Endodermal cell (in vitro differentiated cells): ENCODE results near the gene PTPN12. TPM values are rescaled to one million over a fixed set of nuclear protein-coding genes. Genes with fewer than 3 reads are reported as not detected.
A peak's percentile ranks its signal among the peaks of the same experiment; 100 is the strongest.

Experiments used
- DNase-seq: peaks from one replicate; pipeline ENCODE4 v3.0.0-alpha.2; 2017
- H3K27ac ChIP-seq: 2 replicates; pipeline ENCODE4 v1.5.1; 2013; ENCODE audit warnings: mild to moderate bottlenecking, low read depth, low read length, moderate library complexity
- H3K27me3 ChIP-seq: 2 replicates; pipeline ENCODE4 v1.6.1; 2013; ENCODE audit warnings: mild to moderate bottlenecking, low read length, moderate library complexity; ENCODE audit not compliant: insufficient read depth, control insufficient read depth, poor library complexity, severe bottlenecking
- H3K36me3 ChIP-seq: 2 replicates; pipeline ENCODE4 v1.7.0; 2013; ENCODE audit warnings: mild to moderate bottlenecking, low read length, moderate library complexity; ENCODE audit not compliant: control insufficient read depth, insufficient read depth
- H3K4me1 ChIP-seq: one replicate; pipeline ENCODE4 v1.7.0; 2013; ENCODE audit warnings: low read length; ENCODE audit not compliant: control insufficient read depth, insufficient read depth
- H3K4me3 ChIP-seq: 2 replicates; pipeline ENCODE4 v1.5.1; 2013; ENCODE audit warnings: mild to moderate bottlenecking, low read length, moderate library complexity
- H3K9ac ChIP-seq: 2 replicates; pipeline ENCODE4 v1.6.1; 2013; ENCODE audit warnings: mild to moderate bottlenecking, low read length, moderate library complexity; ENCODE audit not compliant: poor library complexity, severe bottlenecking; ENCODE audit errors: extremely low read depth
- H3K9me3 ChIP-seq: 2 replicates; pipeline ENCODE4 v1.6.1; 2013; ENCODE audit warnings: mild to moderate bottlenecking, low read length, moderate library complexity; ENCODE audit not compliant: control insufficient read depth
- H3K27ac Mint-ChIP-seq: 2 replicates; pipeline ENCODE4 v1.8.0; 2020; ENCODE audit warnings: mixed read lengths
- H3K27me3 Mint-ChIP-seq: 2 replicates; pipeline ENCODE4 v1.8.0; 2021; ENCODE audit warnings: mild to moderate bottlenecking, mixed read lengths; ENCODE audit not compliant: insufficient read depth
- H3K36me3 Mint-ChIP-seq: 2 replicates; pipeline ENCODE4 v1.8.0; 2020; ENCODE audit warnings: low read depth, mixed read lengths
- H3K4me1 Mint-ChIP-seq: 2 replicates; pipeline ENCODE4 v1.8.0; 2020; ENCODE audit warnings: mixed read lengths
- H3K4me3 Mint-ChIP-seq: 2 replicates; pipeline ENCODE4 v1.8.0; 2020; ENCODE audit warnings: mild to moderate bottlenecking, moderate library complexity, mixed read lengths
- H3K9me3 Mint-ChIP-seq: 2 replicates; pipeline ENCODE4 v1.8.0; 2020; ENCODE audit warnings: mild to moderate bottlenecking, mixed read lengths
- WGBS, 2 experiments: methylation state at CpG; one replicate each; pipeline versions ENCODE4 v1.1.5 to v1.1.7; 2013; ENCODE audit warnings: missing lambda C conversion rate in 2 of 2, mixed read lengths in 1 of 2; ENCODE audit not compliant: insufficient coverage in 1 of 2, insufficient read length in 1 of 2; 5-methylcytosine and 5-hydroxymethylcytosine counted together
- total RNA-seq, 2 donors: library from RNA; stranded (reverse); fragmentation: NEBNext Ultra II Directional in 1 of 2; extraction: Animal tissue kit (Norgen Biotek cat#: 25700) in 1 of 2; gene quantifications; 2 replicates in 1 of 2; 3 replicates in 1 of 2; pipeline ENCODE4 v1.2.1, GENCODE V29; 2021
- TF ChIP-seq, protein P1 (sequence below): fragments of 200-600 bp; sonication (generic); conservative IDR thresholded peaks from 2 replicates; pipeline ENCODE4 v1.5.0; 2021; ENCODE audit warnings: antibody characterized with exemption, mild to moderate bottlenecking

Gene PTPN12
- total RNA-seq, 2 donors from 2014 or later: 147 to 158 TPM

DNA sequence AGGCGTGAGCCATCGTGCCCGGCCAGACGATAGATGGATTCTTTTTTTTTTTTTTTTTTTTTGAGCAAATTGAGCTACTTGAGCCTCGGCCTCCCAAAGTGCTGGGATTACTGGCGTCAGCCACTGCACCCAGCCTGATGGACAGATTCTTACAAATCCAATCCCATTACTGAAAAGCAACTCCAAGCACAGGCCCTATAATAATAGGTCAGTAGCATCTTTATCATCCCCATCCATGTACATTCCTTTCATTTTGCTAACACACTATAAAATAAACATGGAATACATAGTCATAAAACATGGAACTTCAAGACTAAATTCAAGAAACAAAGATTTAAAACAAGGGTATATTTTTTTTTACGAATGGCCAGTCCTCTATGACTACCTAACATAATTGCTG lies 143.2 kb downstream of the PTPN12 start:
- no peak overlapping the region for H3K27ac ChIP-seq
- H3K9me3 ChIP-seq: no peaks in the 10 kb centered on the region
- no peak for DNase-seq
- no peak overlapping the region for H3K9ac ChIP-seq
- H3K36me3 ChIP-seq: peaks cover 45% of the 10 kb centered on the region
- Mint-ChIP-seq H3K27ac (no peak overlapping the region), H3K9me3 (no peaks in the 10 kb centered on the region), H3K27me3 (no peaks in the 10 kb centered on the region), H3K4me3 (no peak overlapping the region), H3K4me1 (peaks cover 12% of the 10 kb centered on the region), H3K36me3 (peaks cover 31% of the 10 kb centered on the region)
- TF ChIP-seq, protein P1, sequence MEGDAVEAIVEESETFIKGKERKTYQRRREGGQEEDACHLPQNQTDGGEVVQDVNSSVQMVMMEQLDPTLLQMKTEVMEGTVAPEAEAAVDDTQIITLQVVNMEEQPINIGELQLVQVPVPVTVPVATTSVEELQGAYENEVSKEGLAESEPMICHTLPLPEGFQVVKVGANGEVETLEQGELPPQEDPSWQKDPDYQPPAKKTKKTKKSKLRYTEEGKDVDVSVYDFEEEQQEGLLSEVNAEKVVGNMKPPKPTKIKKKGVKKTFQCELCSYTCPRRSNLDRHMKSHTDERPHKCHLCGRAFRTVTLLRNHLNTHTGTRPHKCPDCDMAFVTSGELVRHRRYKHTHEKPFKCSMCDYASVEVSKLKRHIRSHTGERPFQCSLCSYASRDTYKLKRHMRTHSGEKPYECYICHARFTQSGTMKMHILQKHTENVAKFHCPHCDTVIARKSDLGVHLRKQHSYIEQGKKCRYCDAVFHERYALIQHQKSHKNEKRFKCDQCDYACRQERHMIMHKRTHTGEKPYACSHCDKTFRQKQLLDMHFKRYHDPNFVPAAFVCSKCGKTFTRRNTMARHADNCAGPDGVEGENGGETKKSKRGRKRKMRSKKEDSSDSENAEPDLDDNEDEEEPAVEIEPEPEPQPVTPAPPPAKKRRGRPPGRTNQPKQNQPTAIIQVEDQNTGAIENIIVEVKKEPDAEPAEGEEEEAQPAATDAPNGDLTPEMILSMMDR: no peak
- 95 to 97% methylated on average over 5 to 7 of the region's 7 CpGs for WGBS, 2 experiments
- H3K4me1 ChIP-seq: no peaks in the 10 kb centered on the region
- no peaks in the 10 kb centered on the region for H3K27me3 ChIP-seq
- no peak overlapping the region for H3K4me3 ChIP-seq

DNA sequence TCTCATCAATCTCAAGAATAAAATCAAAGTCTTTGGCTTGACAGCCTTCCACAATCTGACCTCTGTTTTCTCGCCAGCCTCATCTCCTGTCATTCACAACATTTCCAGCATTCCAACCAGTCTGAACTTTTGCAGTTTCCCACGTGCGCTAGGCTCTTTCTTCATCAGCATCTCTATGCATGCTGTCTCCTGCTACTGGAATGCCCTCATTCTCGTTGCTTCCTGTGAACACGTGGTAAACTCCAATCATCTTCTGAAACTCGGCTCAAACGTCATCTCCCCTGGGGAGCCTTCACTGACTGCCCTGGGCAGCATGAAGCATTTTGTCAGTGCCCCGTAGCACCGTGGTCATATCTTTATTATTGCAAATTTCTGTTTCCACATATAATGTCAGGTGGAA lies 146.9 kb downstream of the PTPN12 start:
- H3K36me3 ChIP-seq: peaks cover 50% of the 10 kb centered on the region
- no peak overlapping the region for H3K4me3 ChIP-seq
- no peak overlapping the region for H3K9ac ChIP-seq
- Mint-ChIP-seq H3K4me1 (peaks cover 36% of the 10 kb centered on the region), H3K27ac (peak overlapping the region; percentile 2), H3K27me3 (no peaks in the 10 kb centered on the region), H3K4me3 (no peak overlapping the region), H3K36me3 (peaks cover 40% of the 10 kb centered on the region), H3K9me3 (no peaks in the 10 kb centered on the region)
- H3K4me1 ChIP-seq: peaks cover 7% of the 10 kb centered on the region
- no peak overlapping the region for H3K27ac ChIP-seq
- no peaks in the 10 kb centered on the region for H3K9me3 ChIP-seq
- WGBS, 2 experiments: 49 to 61% methylated on average over 7 to 9 of the region's 9 CpGs
- peak; percentile 87 for DNase-seq
- no peaks in the 10 kb centered on the region for H3K27me3 ChIP-seq
- TF ChIP-seq, protein P1: no peak

DNA sequence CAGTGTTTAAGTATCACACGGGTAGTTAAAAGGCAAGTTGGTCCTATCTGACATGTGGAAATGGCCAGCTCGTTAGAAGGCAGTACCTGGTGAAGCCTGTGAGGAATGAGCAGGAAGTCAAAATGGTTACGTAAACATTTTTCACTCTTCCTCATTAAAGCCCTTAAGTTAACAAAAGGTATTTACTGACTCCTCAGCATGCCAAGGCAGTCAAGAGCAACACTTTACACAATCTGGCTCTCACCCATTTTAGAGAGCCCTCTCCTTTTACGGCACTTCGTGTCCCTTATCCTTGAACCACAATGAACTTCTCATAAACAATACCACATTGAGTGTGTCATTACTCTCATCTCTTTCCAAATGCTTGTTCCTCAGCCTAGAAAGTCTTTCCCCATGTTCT lies 148.1 kb downstream of the PTPN12 start:
- Mint-ChIP-seq H3K9me3 (no peaks in the 10 kb centered on the region), H3K4me3 (peak overlapping the region; percentile 22), H3K27ac (peak overlapping the region; percentile 92), H3K36me3 (peaks cover 46% of the 10 kb centered on the region), H3K4me1 (peaks cover 36% of the 10 kb centered on the region), H3K27me3 (no peaks in the 10 kb centered on the region)
- Histone ChIP-seq H3K4me3 (peak overlapping the region; percentile 27), H3K36me3 (peaks cover 50% of the 10 kb centered on the region), H3K9ac (no peak overlapping the region), H3K27ac (no peak overlapping the region), H3K9me3 (no peaks in the 10 kb centered on the region), H3K27me3 (no peaks in the 10 kb centered on the region), H3K4me1 (peaks cover 7% of the 10 kb centered on the region)
- WGBS, 2 experiments: 40 to 48% methylated on average over 3 to 5 of the region's 5 CpGs
- peak; percentile 56 for DNase-seq
- TF ChIP-seq, protein P1: peak; percentile 24
